Neural progenitor cell (in vitro differentiated cells): ENCODE data around the gene SHC3.

Experiments
- CTCF ChIP-seq: fragments of 200-600 bp; sonication (generic); IDR thresholded peaks from 2 replicates; pipeline ENCODE4 v1.5.1; 2017; ENCODE audit warnings: antibody characterized with exemption, mild to moderate bottlenecking
- EZH2phosphoT487 ChIP-seq: fragments of 200-600 bp; sonication (generic); IDR thresholded peaks from 2 replicates; pipeline ENCODE4 v1.6.1; 2017; ENCODE audit warnings: antibody characterized with exemption

DNA sequence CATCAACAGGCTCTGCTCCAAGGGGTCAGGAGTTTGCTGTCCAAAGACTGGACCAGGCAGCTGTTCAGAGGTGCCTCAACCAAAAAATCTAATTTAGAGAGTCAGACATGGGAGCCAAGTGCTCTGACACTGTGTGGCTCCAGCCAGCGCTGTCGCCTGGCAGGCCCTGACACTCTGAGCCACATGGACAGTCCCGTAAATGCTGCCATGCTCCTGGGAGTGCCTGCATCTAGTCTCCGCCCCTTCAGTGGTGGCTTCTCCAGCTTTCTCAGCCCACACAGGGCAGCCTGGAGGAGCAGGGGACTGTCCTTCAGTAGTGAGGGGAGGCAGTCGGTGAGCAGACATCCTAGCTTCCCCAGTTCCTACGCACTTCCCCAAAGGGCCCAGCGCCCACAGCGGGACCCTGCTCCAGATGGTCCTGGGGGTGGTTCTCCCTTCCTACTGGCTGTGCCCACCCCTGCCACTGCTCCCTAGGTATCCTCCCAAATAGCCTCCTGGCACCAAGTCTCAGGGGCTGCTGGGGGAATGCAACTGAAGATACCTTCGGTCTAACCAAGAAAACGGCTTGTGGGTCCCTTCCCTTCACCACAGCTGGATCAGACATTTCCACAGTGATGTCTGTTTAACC lies 72.3 kb downstream of the SHC3 start:
- TF ChIP-seq CTCF (no peak), EZH2phosphoT487 (no peak)
